ENCODE results near the gene COLEC11. TPM values are rescaled to one million over a fixed set of nuclear protein-coding genes. Genes with fewer than 3 reads are reported as not detected.

Gene COLEC11
- total and polyA plus RNA-seq, 9 of the 15 experiments (the other 6 are each of a cell fraction or from before 2014, with no cell fraction given), result 0.32 to 4.3 (median 1.8) TPM

- peaks cover 3% of the 10 kb centered on the region; the same call in 1 of the 2 replicates for H3K9me3 ChIP-seq (replicated peaks; ENCODE audit: control insufficient read depth, insufficient read depth, low read depth, low read length)
- no peaks in the 10 kb centered on the region for H3K9me1 ChIP-seq (ENCODE audit: control insufficient read depth, insufficient read depth, low read length)
- H3K36me3 ChIP-seq (ENCODE audit: control insufficient read depth, insufficient read depth, low read length), result peaks cover 76% of the 10 kb centered on the region
- H3K4me2 ChIP-seq (ENCODE audit: insufficient read depth, low read length), result no peak overlapping the region
- no peak for TF ChIP-seq KDM4B (IDR thresholded peaks at IDR 0.05; ENCODE audit: borderline replicate concordance in 2 of 2, low read depth in 1 of 2)
- 0 out of 2 replicates have a peak, but pooled peaks have one; percentile 28 for TF ChIP-seq POLR2A (conservative IDR thresholded peaks at IDR 0.05)
- H3K79me2 ChIP-seq (ENCODE audit: control insufficient read depth, insufficient read depth, low read length), result peaks cover 52% of the 10 kb centered on the region
- H3K9ac ChIP-seq (ENCODE audit: insufficient read depth in 1 of 2, low read depth in 2 of 2, low read length in 2 of 2), result no peak overlapping the region
- in situ Hi-C loops (cut with MboI), result no loop called here
- H3K4me3 ChIP-seq, result no peak overlapping the region
- ChIA-PET CTCF (ENCODE audit: low intra/inter-chr PET ratio) (no interaction called here), POLR2A (interaction anchor here (0.6 to 1.5 kb wide), 7 partner anchors 8 to 85 kb away, joined by 3 to 8 read pairs (median 3); partner anchors contain the start of gene COLEC11)
- peaks cover 16 to 19% of the 10 kb centered on the region in 2 experiments for H3K4me1 ChIP-seq (replicated peaks in 1 of 2; ENCODE audit: control insufficient read depth in 2 of 2, insufficient read depth in 2 of 2, low read length in 2 of 2)
- no TSS peak for BruUV-seq (replicated peaks)
- FAIRE-seq (no peak), ATAC-seq (no peak), DNase-seq (ENCODE audit: extremely low read depth in 1 of 4, low spot score in 3 of 4) (no peak)
- H3K27me3 ChIP-seq (ENCODE audit: control insufficient read depth in 2 of 2, insufficient read depth in 2 of 2, low read length in 2 of 2), result no peaks in the 10 kb centered on the region
- H2AFZ ChIP-seq (ENCODE audit: low read depth, low read length), result no peak overlapping the region
- H3K27ac ChIP-seq (ENCODE audit: extremely low read depth, low read depth, low read length), result no peak overlapping the region
- peaks cover 45% of the 10 kb centered on the region for H4K20me1 ChIP-seq (replicated peaks; ENCODE audit: control insufficient read depth, insufficient read depth, low read length)
- intact Hi-C loops (cut with micrococcal nuclease), result loop anchor here (5.0 kb wide), 1 partner anchor 73 kb away; no protein-coding TSS in a partner anchor
- 86% methylated on average over 5 of the region's 5 CpGs for WGBS (ENCODE audit: insufficient coverage, low coverage, missing lambda C conversion rate)
Measured at GRCh38 chr2:3578987-3579386, 15.9 kb upstream of the COLEC11 start.

- no peak for ATAC-seq
- Histone ChIP-seq H3K79me2 (ENCODE audit: control insufficient read depth, insufficient read depth, low read length) (peaks cover 48% of the 10 kb centered on the region), H3K36me3 (ENCODE audit: control insufficient read depth, insufficient read depth, low read length) (peaks cover 77% of the 10 kb centered on the region), H3K9me3 (replicated peaks; ENCODE audit: control insufficient read depth, insufficient read depth, low read depth, low read length) (no peaks in the 10 kb centered on the region), H3K9me1 (ENCODE audit: control insufficient read depth, insufficient read depth, low read length) (no peaks in the 10 kb centered on the region), H3K9ac (ENCODE audit: insufficient read depth in 1 of 2, low read depth in 2 of 2, low read length in 2 of 2) (no peak overlapping the region), H4K20me1 (replicated peaks; ENCODE audit: control insufficient read depth, insufficient read depth, low read length) (peaks cover 45% of the 10 kb centered on the region), H3K27ac (ENCODE audit: extremely low read depth, low read depth, low read length) (no peak overlapping the region), H3K4me1 (replicated peaks in 1 of 2; ENCODE audit: control insufficient read depth in 2 of 2, insufficient read depth in 2 of 2, low read length in 2 of 2) (peaks cover 15 to 31% of the 10 kb centered on the region in 2 experiments), H3K27me3 (ENCODE audit: control insufficient read depth in 2 of 2, insufficient read depth in 2 of 2, low read length in 2 of 2) (no peaks in the 10 kb centered on the region), H3K4me2 (ENCODE audit: insufficient read depth, low read length) (no peak overlapping the region), H3K4me3 (no peak overlapping the region), H2AFZ (ENCODE audit: low read depth, low read length) (no peak overlapping the region)
- 87% methylated on average over 5 of the region's 5 CpGs for WGBS (ENCODE audit: insufficient coverage, low coverage, missing lambda C conversion rate)
- intact Hi-C loops (cut with micrococcal nuclease) (no loop called here), in situ Hi-C loops (cut with MboI) (no loop called here)
- ChIA-PET POLR2A (interaction anchor here (1.2 to 1.6 kb wide), 3 partner anchors 15 to 22 kb away, joined by 4 to 8 read pairs (median 6); partner anchors contain the start of genes COLEC11 and RNASEH1), CTCF (ENCODE audit: low intra/inter-chr PET ratio) (no interaction called here)
- DNase-seq (ENCODE audit: extremely low read depth in 1 of 4, low spot score in 3 of 4), result no peak
- no peak for FAIRE-seq
- BruUV-seq (replicated peaks), result no TSS peak
- TF ChIP-seq RBFOX2 (IDR thresholded peaks at IDR 0.05; ENCODE audit: low read depth, low read length) (no peak), NFIX (CRISPR knock-in tag; IDR thresholded peaks at IDR 0.05; ENCODE audit: low read depth) (no peak), ZNF586 (CRISPR knock-in tag; conservative IDR thresholded peaks at IDR 0.05) (no peak), FOSL1 (tag; conservative IDR thresholded peaks at IDR 0.05) (no peak), HDAC1 (IDR thresholded peaks at IDR 0.05) (no peak), MCM5 (IDR thresholded peaks at IDR 0.05; ENCODE audit: low read depth) (no peak), NCOA4 (IDR thresholded peaks at IDR 0.05; ENCODE audit: partially characterized antibody) (no peak), E2F6 (IDR thresholded peaks at IDR 0.05; ENCODE audit: borderline replicate concordance in 1 of 2, extremely low read depth in 1 of 2, insufficient read depth in 1 of 2, insufficient read length in 1 of 2, low read depth in 1 of 2, low read length in 1 of 2, poor library complexity in 1 of 2, severe bottlenecking in 1 of 2) (no peak), ZBTB34 (CRISPR knock-in tag; IDR thresholded peaks at IDR 0.05) (no peak), SIRT6 (IDR thresholded peaks at IDR 0.05; ENCODE audit: low read depth, low read length) (no peak), PKNOX1 (IDR thresholded peaks at IDR 0.05) (no peak)
Measured at GRCh38 chr2:3580449-3580848, 14.5 kb upstream of the COLEC11 start.
